GM13976 (cell line): ENCODE measurements around the gene PML.

ENCODE experiments used
- DNase-seq: peaks from one replicate; pipeline ENCODE4 v3.0.0; 2012; ENCODE audit warnings: low spot score
- CTCF ChIP-seq: IDR thresholded peaks from 2 replicates; pipeline ENCODE4 v1.5.1; 2012; ENCODE audit warnings: borderline replicate concordance, mild to moderate bottlenecking; ENCODE audit not compliant: insufficient read depth; ENCODE audit errors: extremely low read depth, missing control alignments, control extremely low read depth
- in situ Hi-C: fragments of 300-500 bp; cut with MboI; formaldehyde crosslinking; loops from one replicate; pipeline ENCODE4 v1.12.0; 2022; ENCODE audit warnings: low sequenced_read_pairs, mixed read lengths, inconsistent platforms; ENCODE audit not compliant: unreplicated experiment

The PML gene

GRCh38 chr15:73993211-73993994 lies 1.1 kb upstream of the PML start:
- no peak for DNase-seq
- no peak for TF ChIP-seq CTCF
- in situ Hi-C loops, result no loop called here

GRCh38 chr15:73994912-73995622 lies 551 bp downstream of the PML start:
- DNase-seq, result no peak
- in situ Hi-C loops, result no loop called here
- TF ChIP-seq CTCF, result no peak

- DNase-seq, result no peak
- in situ Hi-C loops, result no loop called here
- TF ChIP-seq CTCF, result no peak
Observed at GRCh38 chr15:73996267-73996666, 1.8 kb downstream of the PML start.

GRCh38 chr15:73996939-73997338 lies 2.4 kb downstream of the PML start:
- in situ Hi-C loops, result no loop called here
- TF ChIP-seq CTCF, result no peak
- peak; percentile 62 for DNase-seq

GRCh38 chr15:73997986-73998385 lies 3.5 kb downstream of the PML start:
- TF ChIP-seq CTCF, result no peak
- in situ Hi-C loops, result no loop called here
- DNase-seq, result no peak

- peak; percentile 61 for DNase-seq
- no peak for TF ChIP-seq CTCF
Observed at GRCh38 chr15:74006774-74007639, 12.5 kb downstream of the PML start.

More at GRCh38 chr15:74006774-74007639, 12.5 kb downstream of the PML start:
- in situ Hi-C loops, result no loop called here
